Right cardiac atrium (tissue), 5 donors: ENCODE data around the gene EDDM13. TPM values are rescaled to one million over a fixed set of nuclear protein-coding genes. Genes with fewer than 3 reads are reported as not detected.
"Not testable (repeated sequence)": the region's sequence is repeated elsewhere in the genome, so short reads cannot be mapped to it uniquely, and the experiment has no call there.

ENCODE experiments used
- ATAC-seq, 2 donors: fragments of 200-7000 bp; cut with Tn5 transposase; one replicate each; pipeline versions ENCODE4 v1.8.0 to v1.9.1; 2020; ENCODE audit warnings: moderate library complexity in 2 of 2, mild to moderate bottlenecking in 1 of 2
- DNase-seq, 3 donors: peaks; one replicate each; pipeline ENCODE4 v3.0.0-alpha.2; 2020
- H3K27ac ChIP-seq: one replicate; pipeline ENCODE4 v1.5.1; 2013; ENCODE audit warnings: mild to moderate bottlenecking, low read length, control low read depth, moderate library complexity
- H3K27me3 ChIP-seq: one replicate; pipeline ENCODE4 v1.6.1; 2013; ENCODE audit not compliant: control insufficient read depth, insufficient read depth
- H3K4me1 ChIP-seq: one replicate; pipeline ENCODE4 v1.6.1; 2013; ENCODE audit warnings: low read length; ENCODE audit not compliant: control insufficient read depth, insufficient read depth
- H3K4me3 ChIP-seq: one replicate; pipeline ENCODE4 v1.5.1; 2013; ENCODE audit warnings: low read length, control low read depth
- H3K9me3 ChIP-seq: one replicate; pipeline ENCODE4 v1.6.1; 2013; ENCODE audit warnings: low read length; ENCODE audit not compliant: control insufficient read depth
- WGBS: extraction: QIAGEN DNeasy Blood & Tissue Kit; methylation state at CpG from one replicate; pipeline ENCODE4 v1.1.7; 2013; 5-methylcytosine and 5-hydroxymethylcytosine counted together
- intact Hi-C, 4 donors: fragments of 100-400 bp; cut with DNase I; formaldehyde crosslinking; loops; one replicate each; pipeline versions ENCODE4 v1.11.0 to v1.14.0; 2022 to 2023
- long read RNA-seq, 4 donors: library from polyadenylated mRNA; unstranded; transcript quantifications; one replicate each; pipeline ENCODE4 v2.0.0, GENCODE V29; 2020 to 2021
- polyA plus RNA-seq: library from polyadenylated mRNA; stranded (reverse); fragments of 200-250 nt; gene quantifications from one replicate; pipeline ENCODE4 v1.2.3, GENCODE V29; 2013
- total RNA-seq, 4 donors: library from RNA; stranded (reverse); fragmentation: NEBNext Ultra II Directional; extraction: Animal tissue kit (Norgen Biotek cat#: 25700); gene quantifications; one replicate each; pipeline ENCODE4 v1.2.1, GENCODE V29; 2021
- donor health status: healthy with polysubstance abuse.
- donor health status: DM: no; HTN: yes; CAD: no.
- donor health status: DM: no; HTN: no; CAD: no.
- donor health status: DM: no; HTN: yes; CAD: no; lungs with severe emphysema.
- donor health status: DM: yes; HTN: yes; CAD: no.

EDDM13 gene, protein sequence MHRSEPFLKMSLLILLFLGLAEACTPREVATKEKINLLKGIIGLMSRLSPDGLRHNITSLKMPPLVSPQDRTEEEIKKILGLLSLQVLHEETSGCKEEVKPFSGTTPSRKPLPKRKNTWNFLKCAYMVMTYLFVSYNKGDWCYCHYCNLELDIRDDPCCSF
- total RNA-seq = not detected
- polyA plus RNA-seq = 0.32 TPM
- long read RNA-seq, donor 1 = 0 reads
- long read RNA-seq, donor 2 = 0 reads
- long read RNA-seq, donor 3, partial matches to known transcripts = 0 of 2 reads
- long read RNA-seq, donor 3, other reads (novel, unspliced or antisense) = 2 of 2 reads
- long read RNA-seq, donor 4 = 0 reads

DNA sequence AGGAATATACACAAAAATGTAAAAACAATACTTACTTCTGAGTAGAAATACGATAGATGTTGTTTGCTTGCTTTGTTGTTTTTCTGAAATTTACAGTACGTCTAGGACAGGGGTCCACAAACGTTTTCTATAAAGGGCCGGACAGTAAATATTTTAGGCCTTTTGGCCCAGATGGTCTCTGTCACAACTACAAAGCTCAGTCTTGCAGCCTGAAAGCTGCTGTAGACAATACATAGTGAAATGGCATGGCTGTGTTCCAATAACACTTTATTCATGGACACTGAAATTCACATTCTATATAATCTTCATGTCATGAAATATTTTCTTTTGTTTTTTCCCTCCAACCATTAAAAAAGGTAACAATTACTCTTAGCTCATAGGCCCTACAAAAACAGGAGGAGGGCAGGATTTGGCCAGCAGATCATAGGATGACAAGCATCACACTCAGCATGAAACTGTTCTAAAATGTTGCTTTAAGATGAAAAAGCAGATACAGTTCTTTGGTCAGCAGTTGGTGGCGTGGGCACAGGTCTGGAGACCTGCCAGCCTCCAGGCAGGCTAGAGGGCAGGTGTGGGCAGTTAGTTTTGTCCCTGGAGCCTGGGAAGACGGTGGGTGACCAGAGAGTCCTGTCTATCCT is at the start of gene EDDM13:
Gene EDDM13, plus strand, starts transcription at position 588 of the 638 bp plus-strand sequence. CDS start 87 bp downstream, outside the sequence.
- 87% methylated on average over 6 of the region's 6 CpGs for WGBS
- intact Hi-C loops = no loop called here

DNA sequence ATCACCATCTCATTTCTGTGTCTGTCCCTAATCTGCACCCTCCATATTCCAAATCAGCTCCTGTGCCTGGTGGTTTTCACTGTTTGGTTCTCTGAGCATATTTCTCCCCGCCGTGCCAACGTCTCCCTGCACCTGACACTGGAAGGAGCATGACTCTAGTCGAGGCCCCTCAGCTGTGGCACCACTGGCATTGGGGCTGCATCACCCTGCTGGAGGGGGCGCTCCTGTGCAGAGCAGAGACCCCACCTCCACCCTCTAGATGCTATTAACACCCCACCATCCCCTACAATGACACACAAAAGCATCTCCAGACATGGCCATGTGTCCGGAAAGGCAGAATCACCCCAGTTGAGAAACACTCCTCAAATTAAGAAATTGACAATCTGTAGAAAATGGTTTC is 49.6 kb upstream of the EDDM13 start:
- Histone ChIP-seq H3K4me1 (no peaks in the 10 kb centered on the region), H3K4me3 (no peak overlapping the region), H3K27ac (no peak overlapping the region), H3K27me3 (no peaks in the 10 kb centered on the region), H3K9me3 (no peaks in the 10 kb centered on the region)
- DNase-seq (no peak), ATAC-seq (no peak)
- intact Hi-C loops = no loop called here
- WGBS = 79% methylated on average over 6 of the region's 6 CpGs

More for the DNA sequence above, at the start of gene EDDM13:
- Histone ChIP-seq H3K27me3 (no peaks in the 10 kb centered on the region), H3K4me1 (no peaks in the 10 kb centered on the region), H3K27ac (no peak within 1 kb of the TSS), H3K4me3 (no peak within 1 kb of the TSS), H3K9me3 (no peaks in the 10 kb centered on the region)
- DNase-seq (no peak), ATAC-seq (no peak)

DNA sequence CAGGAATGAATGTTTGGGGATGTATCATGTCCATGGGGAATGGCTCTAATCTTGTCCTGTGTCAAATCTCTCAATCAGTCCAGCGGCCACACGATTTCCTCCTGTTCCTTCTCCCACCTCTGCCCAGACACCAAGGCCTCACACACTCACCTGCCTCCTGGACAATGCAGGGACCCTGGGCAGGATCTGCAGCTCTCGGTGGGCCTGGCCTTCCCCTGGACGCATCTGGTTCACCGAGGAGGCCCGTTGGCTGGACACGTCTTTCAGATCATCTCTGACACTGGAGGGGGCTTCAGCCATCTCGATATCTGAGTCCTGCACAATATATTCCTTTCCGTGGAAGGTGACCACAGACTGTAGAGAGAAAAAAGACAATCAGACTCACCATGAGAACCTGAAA is 49.1 kb upstream of the EDDM13 start:
- 89% methylated on average over 9 of the region's 9 CpGs for WGBS
- H3K27me3 ChIP-seq = no peaks in the 10 kb centered on the region
- intact Hi-C loops = no loop called here
- H3K9me3 ChIP-seq = no peaks in the 10 kb centered on the region
- ATAC-seq (no peak), DNase-seq (no peak)
- H3K27ac ChIP-seq = no peak overlapping the region
- H3K4me1 ChIP-seq = no peaks in the 10 kb centered on the region
- no peak overlapping the region for H3K4me3 ChIP-seq

DNA sequence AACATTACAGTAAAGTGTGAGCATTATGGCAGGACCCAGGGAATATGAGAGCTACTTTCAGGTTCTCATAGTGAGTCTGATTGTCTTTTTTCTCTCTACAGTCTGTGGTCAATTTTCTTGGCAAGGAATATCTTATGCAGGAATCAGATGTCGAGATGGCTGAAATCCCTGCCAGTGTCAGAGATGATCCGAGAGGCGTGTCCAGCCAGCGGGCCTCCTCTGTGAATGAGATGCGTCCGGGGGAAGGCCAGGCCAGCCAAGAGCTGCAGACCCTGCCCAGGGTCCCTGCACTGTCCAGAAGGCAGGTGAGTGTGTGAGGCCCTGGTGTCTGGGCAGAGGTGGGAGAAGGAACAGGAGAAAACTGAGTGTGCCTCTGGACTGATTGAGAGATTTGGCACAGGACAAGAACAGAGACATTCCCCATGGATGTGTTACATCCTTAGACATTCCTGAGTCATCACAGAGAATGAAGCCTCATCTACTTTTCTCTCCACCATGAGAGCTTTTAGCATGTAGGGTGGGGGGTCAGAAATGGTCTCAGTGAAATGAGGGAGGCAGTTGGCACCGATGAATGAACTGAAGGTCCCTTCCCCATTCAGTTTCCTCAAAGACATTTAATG is 27.3 kb upstream of the EDDM13 start:
- no peak for ATAC-seq
- no peaks in the 10 kb centered on the region for H3K27me3 ChIP-seq
- 89% methylated on average over 7 of the region's 7 CpGs for WGBS
- DNase-seq = no peak
- no peak overlapping the region for H3K27ac ChIP-seq
- intact Hi-C loops = no loop called here
- no peak overlapping the region for H3K4me3 ChIP-seq
- no peaks in the 10 kb centered on the region for H3K4me1 ChIP-seq
- no peaks in the 10 kb centered on the region for H3K9me3 ChIP-seq

DNA sequence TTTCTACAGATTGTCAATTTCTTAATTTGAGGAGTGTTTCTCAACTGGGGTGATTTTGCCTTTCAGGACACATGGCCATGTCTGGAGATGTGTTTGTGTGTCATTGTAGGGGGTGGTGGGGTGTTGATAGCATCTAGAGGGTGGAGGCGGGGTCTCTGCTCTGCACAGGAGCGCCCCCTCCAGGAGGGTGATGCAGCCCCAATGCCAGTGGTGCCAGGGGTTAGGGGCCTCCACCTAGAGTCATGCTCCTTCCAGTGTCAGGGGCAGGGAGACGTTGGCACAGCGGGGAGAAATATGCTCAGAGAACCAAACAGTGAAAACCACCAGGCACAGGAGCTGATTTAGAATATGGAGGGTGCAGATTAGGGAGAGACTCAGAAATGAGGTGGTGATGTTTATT is 26.8 kb upstream of the EDDM13 start:
- H3K4me1 ChIP-seq, H3K4me3 ChIP-seq, DNase-seq, H3K27ac ChIP-seq, intact Hi-C loops, H3K27me3 ChIP-seq, ATAC-seq, H3K9me3 ChIP-seq: not testable (repeated sequence)
- WGBS = 66% methylated on average over 4 of the region's 4 CpGs

DNA sequence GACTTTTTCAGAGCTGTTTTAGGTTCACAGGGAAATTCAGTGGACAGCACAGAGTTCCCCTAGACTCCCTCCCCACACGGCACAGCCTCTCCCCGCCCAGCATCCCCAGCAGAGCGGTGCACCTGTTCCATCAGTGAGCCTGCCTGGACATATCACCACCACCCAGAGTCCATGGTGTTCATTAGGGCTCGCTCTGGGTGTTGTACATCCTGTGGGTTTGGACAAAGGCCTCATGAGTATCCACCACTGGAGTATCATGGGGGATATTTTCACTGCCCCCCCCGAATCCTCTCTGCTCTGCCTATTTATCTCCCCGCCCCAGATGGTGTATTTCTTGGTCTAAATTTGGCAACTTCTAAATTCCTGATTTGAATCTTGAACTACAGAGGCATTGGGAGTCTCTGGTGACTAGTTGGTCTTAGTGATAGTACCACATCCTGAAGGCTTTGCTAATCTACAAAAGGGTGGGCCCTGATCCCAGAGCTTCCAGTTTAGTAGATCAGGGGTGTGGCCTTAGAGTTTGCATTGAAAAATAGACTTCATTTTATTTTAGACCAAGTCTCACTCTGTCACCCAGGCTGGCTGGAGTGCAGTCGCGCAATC is 23.7 kb upstream of the EDDM13 start:
- intact Hi-C loops, H3K4me1 ChIP-seq: not testable (repeated sequence)
- WGBS = 96% methylated on average over 8 of the region's 8 CpGs

DNA sequence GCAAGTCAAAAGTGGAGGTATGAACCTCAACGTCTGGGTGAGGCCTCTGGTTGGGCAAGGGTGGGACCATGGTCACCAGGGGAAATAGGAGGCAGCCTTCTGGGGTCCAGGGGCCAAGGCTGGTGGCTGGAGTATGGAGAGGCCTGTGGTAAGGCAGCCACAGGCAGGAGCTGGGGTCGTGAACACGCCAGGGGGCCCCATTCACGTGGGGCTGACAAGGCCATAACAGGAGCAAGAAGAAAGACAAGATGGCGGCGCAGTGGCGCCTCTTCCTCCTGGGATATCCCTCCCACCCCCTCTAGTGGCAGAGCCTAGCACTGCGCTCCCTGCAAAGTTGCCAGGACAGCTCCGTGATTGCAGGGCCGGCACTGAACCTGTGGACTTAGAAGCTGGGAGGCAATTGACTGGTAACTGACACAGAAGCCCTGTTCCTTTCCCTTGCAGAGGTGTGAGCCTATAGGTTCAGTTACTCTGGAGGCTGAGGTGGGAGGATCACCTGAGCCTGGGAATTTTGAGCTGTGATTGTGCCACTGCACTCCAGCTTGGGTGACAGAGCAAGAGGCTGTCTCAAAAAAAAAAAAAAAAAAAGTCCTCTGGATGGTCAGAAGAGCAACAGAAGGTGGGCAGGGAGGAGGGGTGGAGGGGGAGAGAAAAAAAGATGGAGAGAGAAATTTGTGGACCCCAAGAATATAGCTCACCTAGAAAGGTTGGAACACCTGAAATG is 19.7 kb upstream of the EDDM13 start:
- Histone ChIP-seq H3K9me3 (no peaks in the 10 kb centered on the region), H3K4me3 (no peak overlapping the region), H3K4me1 (no peaks in the 10 kb centered on the region), H3K27ac (no peak overlapping the region), H3K27me3 (no peaks in the 10 kb centered on the region)
- peak; percentile 75 to 88 (median 87) for DNase-seq
- intact Hi-C loops = loop anchor here (5.0 to 10.0 kb wide), 5 partner anchors 79 to 186 kb away; no protein-coding TSS in a partner anchor
- 39% methylated on average over 10 of the region's 10 CpGs for WGBS
- peak; percentile 76 to 83 for ATAC-seq

More for the DNA sequence above, 23.7 kb upstream of the EDDM13 start:
- ATAC-seq, H3K4me3 ChIP-seq, H3K27ac ChIP-seq, DNase-seq, H3K27me3 ChIP-seq, H3K9me3 ChIP-seq: not testable (repeated sequence)

DNA sequence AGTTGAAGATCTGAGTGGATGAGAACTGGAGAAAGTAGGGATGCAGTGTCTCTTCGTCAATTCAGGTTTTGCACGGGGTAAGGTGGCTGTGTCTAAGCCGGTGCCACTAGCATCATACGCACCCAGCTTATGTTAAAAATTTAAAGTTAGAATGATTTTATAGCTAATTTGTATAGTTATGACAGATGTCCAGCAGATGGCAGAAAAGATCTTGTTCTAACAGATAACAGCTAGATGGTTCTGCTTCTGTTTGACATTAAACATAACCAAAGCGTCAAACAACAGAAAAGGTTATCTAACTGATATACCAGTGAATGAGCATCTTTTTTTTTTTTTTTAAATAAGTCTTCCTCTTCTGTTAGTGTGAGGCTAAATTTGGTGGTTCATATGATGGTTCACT is 18.8 kb upstream of the EDDM13 start:
- intact Hi-C loops = loop anchor here (5.0 to 10.0 kb wide), 5 partner anchors 79 to 186 kb away; no protein-coding TSS in a partner anchor
- WGBS = 47% methylated on average over 5 of the region's 5 CpGs
- DNase-seq (no peak), ATAC-seq (peak in 1 of 2 donors; percentile 39)
- no peaks in the 10 kb centered on the region for H3K4me1 ChIP-seq
- no peak overlapping the region for H3K27ac ChIP-seq
- no peaks in the 10 kb centered on the region for H3K9me3 ChIP-seq
- no peak overlapping the region for H3K4me3 ChIP-seq
- no peaks in the 10 kb centered on the region for H3K27me3 ChIP-seq

DNA sequence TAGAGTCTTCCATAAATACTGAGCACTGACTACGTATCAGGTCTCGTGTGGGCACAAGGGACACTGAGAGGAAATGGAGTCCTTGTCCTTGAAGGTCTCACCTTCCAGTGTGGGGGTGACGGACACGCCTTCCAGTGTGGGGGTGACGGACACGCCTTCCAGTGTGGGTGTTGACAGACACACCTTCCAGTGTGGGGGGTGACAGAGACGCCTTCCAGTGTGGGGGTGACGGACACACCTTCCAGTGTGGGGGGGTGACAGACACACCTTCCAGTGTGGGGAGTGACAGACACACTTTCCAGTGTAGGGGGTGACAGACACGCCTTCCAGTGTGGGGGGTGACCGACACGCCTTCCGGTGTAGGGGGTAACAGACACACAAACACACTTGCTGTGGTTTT is 14.3 kb upstream of the EDDM13 start:
- no peak for ATAC-seq
- 87% methylated on average over 12 of the region's 12 CpGs for WGBS
- Histone ChIP-seq H3K27ac (no peak overlapping the region), H3K9me3 (no peaks in the 10 kb centered on the region), H3K27me3 (no peaks in the 10 kb centered on the region), H3K4me3 (no peak overlapping the region), H3K4me1 (no peaks in the 10 kb centered on the region)
- DNase-seq = no peak
- intact Hi-C loops = loop anchor here in 2 of 4 donors (5.0 to 10.0 kb wide), 2 partner anchors 77 to 94 kb away; no protein-coding TSS in a partner anchor

DNA sequence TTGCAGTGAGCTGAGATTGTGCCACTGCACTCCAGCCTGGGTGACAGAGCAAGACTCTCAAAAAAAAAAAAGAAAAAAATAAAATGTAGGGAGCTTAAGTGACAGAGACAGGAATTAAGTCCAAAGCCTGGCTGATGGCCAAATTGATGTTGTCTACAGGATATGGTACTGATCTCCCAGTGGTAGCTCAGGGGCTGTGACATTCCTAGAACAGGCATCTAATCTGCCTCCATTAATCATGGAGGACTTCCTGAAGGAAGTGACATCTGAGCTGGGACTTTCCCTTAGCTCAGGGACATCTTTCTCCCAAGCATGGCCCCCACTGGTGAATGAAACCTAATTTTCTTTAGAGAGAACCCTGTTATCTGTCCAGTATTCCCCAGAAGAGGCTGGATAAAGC is 11.4 kb upstream of the EDDM13 start:
- Histone ChIP-seq H3K27me3 (no peaks in the 10 kb centered on the region), H3K4me1 (no peaks in the 10 kb centered on the region), H3K9me3 (no peaks in the 10 kb centered on the region), H3K4me3 (no peak overlapping the region), H3K27ac (no peak overlapping the region)
- intact Hi-C loops = no loop called here
- DNase-seq (no peak), ATAC-seq (no peak)
